ENCODE measurements around the gene USP6NL. TPM values are rescaled to one million over a fixed set of nuclear protein-coding genes. Genes with fewer than 3 reads are reported as not detected.

Gene USP6NL
- total and polyA plus RNA-seq, 10 of the 15 experiments (the other 5 are each of a cell fraction or from before 2014, with no cell fraction given), result 4.0 to 27.7 (median 18.2) TPM

GRCh38 chr10:11587722-11588259 lies 23.7 kb downstream of the USP6NL start (continued):
- TF ChIP-seq CEBPZ (IDR thresholded peaks at IDR 0.05; ENCODE audit: low read depth, low read length), result no peak
- TF ChIP-seq ZBTB33 (IDR thresholded peaks at IDR 0.05), result no peak
- TF ChIP-seq MTA2 (IDR thresholded peaks at IDR 0.05; ENCODE audit: low read depth), result no peak
- no peak for TF ChIP-seq POLR2AphosphoS5 (IDR thresholded peaks at IDR 0.05; ENCODE audit: low read length)
- TF ChIP-seq CEBPB (IDR thresholded peaks at IDR 0.05; ENCODE audit: borderline replicate concordance in 1 of 2, low read depth in 2 of 2, low read length in 2 of 2), result no peak
- no peak for TF ChIP-seq POU2F2 (IDR thresholded peaks at IDR 0.05; ENCODE audit: borderline replicate concordance, low read depth, low read length)
- no peak for TF ChIP-seq MYC (IDR thresholded peaks at IDR 0.05; ENCODE audit: insufficient read depth, insufficient read length, insufficient replicate concordance, low read length, severe bottlenecking)

Data from GM12878 (cell line).